ENCODE data around the gene TBC1D22B.
"Not testable (repeated sequence)": the region's sequence is repeated elsewhere in the genome, so short reads cannot be mapped to it uniquely, and the experiment has no call there.

TBC1D22B gene

DNA sequence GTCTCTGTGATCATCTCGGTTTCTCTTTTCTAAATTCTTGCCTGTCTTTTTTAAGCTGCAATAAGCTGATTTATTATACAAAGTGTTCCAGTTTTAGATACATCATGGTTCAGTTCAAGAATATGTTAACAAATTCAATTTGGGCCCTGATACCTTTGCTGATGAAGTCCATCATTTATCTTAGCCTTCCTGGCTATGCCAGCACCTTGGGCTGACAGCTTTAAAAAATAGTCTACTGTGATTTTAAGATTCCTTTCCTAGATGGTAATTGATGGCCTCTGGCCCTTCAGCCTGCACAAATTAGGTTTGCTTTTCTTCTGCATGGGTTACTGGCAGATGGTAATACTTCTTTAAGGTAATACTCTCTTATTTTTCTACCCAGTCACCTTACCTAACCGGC is 7.4 kb downstream of the TBC1D22B start:
- DNase-seq = no peak

DNA sequence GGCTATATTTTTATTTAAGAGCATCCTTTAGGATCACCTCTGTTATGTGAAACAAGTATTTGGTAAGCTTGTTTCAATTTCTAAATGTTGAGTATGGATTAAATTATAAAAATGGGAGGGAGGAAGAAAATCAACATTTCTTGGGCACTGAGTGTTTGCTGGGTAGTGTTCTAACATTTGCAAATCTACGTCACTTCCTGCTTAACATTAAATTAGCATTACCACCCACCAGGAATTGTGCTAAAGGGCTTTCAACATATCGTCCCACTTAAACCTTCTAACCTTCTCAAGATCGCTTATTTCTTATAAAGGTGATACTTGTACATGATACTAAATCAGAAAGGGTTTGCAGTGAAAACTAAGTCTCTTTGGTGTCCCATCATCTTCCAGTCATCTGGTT is 8.3 kb downstream of the TBC1D22B start:
- no peak for DNase-seq

DNA sequence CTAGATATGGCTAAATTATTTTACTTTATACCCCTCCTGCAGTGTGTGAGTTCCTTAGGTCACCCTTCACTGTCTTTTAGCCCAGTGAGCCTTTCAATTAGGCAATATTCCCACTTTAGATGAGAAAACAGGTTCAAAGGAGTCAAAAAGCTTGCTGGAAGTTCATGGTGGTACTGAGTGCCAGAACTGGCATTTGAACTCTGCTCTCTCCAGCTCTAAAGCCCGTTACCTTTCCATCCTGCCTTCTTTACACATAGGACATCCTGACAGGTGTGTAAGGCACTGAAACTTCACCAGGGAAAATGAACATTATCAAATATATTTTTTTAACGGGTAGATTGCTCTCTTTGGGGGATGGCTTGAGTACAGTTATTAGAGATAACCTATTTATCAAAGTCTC is 11.5 kb downstream of the TBC1D22B start:
- no peak for DNase-seq

DNA sequence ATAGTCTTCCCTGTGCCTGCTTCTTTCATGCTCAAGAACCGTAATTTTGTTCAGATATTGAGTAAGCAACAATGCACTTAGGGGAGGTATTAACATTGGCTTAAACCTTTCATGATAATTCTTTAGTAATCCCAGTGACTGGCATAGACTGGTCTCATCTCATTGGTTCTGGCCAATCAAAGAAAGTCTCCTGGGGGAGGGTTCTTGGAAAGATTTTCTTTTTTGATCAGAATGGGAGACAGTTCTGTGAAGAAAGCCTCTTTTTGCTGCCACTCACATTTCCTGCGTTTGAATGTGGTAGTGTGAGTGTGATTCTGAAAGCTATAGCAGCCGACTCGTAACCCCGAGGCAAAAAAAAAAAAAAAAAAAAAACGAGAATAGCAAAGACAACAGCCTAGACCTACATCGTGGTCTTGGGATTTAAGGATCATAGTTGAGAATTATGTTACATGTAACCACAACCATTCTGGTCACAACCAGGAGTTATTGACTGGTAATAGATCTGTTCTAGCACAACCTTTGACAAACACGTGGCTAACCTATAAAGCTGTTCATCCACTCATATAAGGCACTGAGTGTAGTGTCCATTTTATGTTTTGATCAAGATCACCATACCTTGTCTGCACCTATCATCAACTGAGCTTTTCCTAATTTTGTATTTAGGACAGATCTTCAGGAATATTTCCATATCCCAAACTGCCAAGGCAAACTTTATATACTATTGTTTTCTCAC is 15.4 kb downstream of the TBC1D22B start:
- no peak for DNase-seq

DNA sequence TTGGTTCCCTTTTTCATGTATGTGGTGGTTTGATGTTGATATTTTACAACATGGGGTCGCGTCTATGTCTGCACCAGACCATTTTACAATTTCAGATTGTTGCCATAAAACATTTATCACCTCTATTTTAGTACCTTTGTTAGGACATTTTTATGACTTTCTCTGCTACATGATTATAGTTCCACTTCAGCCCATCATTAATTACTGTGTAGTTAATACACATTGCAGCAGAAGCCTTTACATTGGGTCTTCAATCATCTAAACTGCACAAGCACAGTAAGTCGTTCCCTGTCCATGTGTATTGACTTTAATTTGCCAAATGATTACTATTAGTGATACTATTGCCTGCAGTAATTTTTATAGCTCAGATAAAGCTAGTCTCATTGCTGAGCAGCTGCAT is 16.1 kb downstream of the TBC1D22B start:
- no peak for DNase-seq

DNA sequence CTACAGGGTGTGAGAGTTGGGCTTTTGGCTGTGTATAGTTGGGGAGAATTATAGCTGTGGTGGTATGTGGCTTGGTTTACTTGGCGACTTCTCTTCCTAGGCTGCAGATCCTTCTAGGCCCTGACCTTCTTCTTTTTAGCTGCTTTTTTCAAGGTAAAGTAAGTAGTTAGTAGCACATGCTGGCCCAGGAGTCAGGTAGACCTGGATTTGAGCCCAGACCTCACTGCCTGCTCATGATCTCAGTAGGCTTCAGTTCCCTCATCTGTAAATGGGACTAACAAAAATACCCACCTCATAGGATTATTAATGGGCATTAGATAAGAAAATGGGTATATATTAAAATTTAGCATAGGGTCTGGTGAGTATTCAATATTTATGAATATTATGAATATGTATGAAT is 17.8 kb downstream of the TBC1D22B start:
- no peak for DNase-seq

DNA sequence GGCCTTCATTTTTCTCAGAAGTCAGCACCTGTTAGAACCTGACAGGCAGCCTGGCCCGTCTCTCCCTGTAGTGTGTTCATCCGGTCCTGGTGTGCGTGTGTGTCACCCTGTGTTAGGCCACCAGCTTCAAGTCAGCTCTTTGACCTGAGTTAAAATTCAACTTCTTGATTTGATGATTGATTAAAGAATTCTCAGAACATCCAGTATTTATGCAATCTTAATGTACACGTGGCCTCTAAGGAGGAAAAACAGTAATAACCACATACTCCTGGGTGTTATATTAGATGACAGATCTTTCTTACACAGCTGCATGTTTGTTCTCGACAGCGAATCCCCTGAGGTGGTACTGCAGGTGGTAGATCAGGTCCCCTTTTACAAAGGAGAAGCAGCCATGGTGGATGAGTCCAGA is 19.4 kb downstream of the TBC1D22B start:
- DNase-seq = no peak

DNA sequence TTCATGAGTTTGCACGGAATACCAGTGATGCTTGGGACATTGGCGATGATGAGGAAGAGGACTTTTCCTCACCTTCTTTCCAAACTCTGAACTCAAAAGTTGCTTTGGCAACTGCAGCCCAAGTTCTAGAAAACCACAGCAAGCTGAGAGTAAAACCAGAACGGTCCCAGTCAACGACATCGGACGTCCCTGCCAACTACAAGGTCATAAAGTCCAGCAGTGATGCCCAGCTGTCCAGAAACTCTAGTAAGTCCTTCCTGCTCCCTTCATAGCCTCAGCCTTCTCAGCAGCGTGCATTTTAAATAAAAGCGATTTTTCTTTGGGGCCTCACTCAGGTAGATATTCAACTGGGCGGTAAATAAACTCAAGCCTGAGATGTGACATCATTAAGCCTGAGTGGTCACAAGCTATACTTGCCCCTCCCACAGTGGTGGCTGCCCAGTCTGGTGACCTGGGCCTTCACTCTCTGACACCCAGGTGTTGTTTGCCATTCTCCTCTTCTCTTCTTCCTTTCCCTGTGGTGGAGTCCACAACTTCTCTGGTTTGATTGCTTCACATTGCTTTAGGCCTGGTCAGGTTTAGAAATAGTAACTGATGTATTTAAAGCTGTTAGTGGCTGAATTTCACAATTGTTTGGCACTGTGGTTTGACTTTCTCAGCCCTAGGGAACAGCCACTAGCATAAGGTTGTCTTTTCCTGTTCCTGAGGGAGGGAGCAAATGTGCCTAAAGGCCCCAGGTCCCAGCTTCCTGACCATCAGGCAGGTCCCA is 22.0 kb downstream of the TBC1D22B start:
- no peak for DNase-seq

DNA sequence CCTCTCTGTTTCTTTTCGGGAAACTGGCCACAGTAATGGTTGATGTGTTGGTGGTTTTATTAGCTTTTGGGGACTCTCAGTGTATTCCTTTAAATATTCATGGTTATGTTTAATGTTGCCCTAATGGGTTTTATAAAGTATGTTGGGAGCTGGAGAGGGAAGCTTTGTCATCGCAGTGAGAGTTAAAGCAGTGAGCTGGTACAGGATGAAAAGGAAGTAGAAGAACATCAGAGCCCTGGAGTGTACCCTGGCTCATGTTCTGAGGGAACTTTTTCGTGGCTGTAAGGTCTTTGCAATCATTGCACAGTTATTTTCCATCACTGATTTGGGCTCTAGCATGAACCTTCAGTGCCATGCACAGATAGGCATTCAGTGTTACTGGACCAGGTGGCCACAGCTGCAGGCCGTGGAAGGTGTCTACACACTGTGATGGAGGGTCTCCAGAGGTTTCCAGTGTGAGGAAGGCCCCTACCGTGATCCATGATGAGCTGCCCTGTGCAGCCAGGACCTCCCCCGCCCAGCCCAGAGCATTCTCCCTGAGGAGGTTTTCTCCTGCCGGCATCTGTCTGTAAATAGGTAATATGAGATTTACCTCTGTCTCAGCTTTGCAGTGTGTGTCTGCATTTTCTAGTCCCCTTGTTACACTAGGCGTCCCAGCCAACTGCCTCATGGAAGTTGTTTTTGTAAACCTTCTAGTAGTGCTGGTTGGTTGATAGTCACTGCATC is 22.8 kb downstream of the TBC1D22B start:
- no peak for DNase-seq

DNA sequence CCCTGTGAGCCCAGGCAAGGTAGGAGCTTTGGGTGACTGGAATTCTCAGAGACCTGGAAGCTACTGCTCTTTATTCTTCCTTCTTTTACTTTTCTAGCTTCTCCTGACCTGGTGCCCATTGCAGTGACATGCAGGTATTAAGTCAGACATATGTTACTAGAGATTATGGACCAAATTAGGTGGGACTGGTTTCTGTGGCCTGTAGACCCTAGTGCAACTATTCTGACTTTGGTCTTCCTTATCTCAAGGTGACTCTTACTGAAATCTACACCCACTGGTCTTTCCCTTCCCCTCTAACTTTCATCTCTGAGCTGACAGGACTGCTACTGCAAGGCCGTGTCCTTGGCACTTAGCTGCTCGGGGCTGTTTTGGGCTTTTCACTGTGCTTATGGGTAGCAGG is 24.8 kb downstream of the TBC1D22B start:
- DNase-seq = no peak

DNA sequence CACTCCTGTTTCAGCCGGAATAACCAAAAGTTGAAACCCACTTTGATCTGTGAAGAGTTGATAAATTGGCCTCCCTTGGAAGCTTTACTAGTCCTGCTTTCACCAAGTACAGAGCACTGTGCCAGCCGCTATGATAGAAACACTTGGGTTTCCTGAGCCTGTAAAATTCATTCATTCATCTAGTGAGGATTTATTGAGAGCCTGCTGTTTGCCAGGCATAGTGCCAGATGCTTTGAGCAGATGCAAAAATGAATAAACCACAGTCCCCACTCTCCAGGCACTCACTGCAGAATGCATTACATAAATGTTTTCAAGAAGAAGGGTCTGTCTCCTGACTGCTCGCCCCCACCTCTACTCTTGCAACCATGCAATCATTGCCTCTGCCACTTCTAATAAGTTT is 25.7 kb downstream of the TBC1D22B start:
- peak in 4 of 51 donors; percentile 17 to 42 (median 30) for DNase-seq

DNA sequence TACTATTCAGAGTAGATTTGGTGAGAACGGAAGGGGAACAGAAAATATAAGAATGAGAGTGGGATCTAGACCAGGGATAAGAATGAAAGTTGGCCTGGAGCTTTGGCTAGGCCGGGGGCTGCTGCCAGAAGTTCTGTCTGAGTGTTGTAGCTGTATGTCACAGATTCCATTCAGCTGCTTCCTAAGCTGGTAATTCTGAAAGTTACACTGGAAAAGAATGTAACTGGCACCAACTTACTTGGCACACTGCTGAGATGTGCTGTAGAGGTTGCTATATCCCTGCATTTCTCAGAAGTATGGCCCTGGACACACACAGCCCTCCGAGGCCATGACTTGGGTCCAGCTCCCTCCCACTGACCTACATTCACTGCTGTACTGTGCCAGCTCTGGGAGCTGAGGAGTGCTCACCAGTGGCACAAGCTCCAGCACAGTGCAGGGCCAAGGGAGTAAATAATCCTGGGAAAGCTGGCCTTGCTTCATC is 26.1 kb downstream of the TBC1D22B start:
- peak in 39 of 51 donors; percentile 2 to 78 (median 35) for DNase-seq

DNA sequence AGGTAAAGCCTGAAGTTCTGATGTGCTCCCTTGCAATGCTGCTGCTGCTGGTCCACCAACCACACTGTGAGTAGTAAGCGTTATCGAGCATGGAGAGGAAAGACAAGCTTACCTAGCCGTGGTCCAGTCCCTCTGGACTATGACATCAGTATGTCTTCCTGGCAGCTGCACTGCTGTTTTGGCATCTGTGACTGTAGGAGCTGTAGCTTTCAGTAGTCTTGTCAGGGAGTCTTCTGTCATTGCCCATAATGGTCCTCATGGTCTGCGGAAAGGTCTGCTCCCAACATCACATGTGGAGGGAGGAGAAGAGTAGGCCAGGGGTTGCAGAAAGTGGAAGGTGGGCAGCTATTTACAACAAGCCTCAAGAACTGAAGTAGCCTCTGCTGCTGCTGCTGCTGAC is 27.2 kb downstream of the TBC1D22B start:
- no peak for DNase-seq

DNA sequence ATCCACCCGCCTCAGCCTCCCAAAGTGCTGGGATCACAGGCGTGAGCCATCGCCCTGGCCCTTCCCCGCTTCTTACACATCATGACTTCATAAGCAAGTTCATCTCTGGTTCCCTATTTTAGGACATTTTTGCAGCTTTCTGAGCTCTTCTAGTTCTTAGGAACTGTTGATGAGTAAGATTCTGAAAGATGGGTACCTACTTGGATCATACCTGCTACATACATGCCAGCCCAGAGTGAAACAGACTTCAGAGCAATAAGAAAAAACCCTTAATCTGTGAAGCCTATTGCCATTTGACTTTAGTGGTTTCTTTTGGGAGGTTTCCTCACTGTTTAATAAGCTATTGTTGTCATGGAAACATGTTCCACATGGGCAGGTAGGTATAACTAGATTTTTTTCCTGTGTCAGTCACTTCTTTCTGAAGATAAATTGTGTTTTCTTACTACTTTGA is 28.3 kb downstream of the TBC1D22B start:
- no peak for DNase-seq

DNA sequence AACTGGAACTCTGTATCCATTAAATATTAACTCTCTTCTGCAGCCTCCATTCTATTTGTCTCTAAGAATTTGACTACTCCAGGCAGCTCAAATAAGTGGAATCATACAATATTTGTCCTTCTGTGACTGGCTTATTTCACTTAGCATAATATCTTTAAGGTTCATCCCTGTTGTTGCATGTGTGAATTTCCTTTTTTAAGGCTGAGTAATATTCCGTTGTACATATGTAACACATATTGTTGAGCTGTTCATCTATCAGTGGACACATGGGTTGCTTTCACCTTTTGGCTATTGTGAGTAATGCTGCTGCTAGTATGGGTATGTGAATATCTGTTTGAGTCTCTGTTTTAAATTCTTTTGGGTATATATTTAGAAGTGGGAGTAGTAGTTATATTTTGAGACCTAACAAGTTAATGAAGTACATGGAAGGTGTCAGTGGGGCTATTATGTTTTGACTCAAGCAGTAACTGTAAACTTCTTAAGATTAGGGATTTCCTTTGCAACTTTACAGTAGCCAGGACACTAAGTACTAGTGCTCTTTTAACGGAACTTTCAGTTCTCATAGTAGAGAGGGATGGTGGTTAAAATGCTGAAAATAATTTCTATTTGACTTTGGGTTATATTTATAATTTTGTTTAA is 30.1 kb downstream of the TBC1D22B start:
- no peak for DNase-seq

DNA sequence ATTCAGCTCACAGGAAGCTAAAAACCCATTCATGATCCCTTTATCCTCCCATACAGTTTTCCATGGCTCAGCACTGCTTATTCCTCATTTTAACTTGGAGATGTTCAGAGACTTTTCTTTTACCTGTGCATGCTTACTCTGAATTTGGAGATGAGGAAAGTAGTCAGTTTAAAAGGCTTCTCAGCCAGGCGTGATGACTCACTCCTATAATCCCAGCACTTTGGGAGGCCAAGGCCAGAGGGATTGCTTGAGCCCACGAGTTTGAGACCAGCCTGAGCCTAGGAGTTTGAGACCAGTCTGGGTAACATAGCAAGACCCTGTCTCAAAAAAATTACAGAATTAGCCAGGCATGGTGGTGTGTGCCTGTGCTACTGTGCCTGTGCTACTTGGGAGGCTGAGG is 30.7 kb downstream of the TBC1D22B start:
- no peak for DNase-seq

DNA sequence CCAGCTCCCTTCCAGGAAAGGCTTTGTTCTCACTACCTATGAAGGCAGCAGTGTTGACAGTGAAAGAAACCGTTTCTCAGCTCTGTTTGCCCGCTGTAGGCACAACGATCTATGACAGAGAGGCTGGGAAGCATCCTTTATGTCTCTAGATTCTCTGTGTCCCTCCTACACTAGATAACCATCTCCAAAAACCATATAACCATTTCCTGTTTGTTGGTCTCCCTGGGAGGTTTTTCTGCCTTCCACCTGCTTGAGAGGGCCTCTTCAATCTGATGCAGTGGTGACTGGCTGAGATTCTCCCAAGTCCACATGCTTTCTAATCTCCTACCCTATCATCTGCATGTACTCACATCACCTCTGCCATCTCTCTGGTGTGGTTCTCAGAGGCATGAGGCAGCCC is 32.4 kb downstream of the TBC1D22B start:
- no peak for DNase-seq

DNA sequence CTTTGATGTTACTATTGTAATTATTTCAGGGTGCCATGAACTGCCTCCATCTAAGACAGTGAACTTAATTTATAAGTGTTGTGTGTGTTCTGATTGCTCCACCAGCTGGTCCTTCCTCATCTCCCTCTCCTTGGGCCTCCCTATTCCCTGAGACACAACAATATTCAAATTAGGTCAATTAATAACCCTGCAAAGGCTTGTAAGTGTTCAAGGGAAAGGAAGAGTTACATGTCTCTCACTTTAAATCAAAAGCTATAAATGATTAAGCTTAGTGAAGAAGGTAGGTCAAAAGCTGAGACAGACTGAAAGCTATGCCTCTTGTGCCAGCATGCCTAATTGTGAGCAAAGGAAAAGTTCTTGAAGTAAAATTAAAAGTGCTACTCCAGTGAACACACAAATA is 35.9 kb downstream of the TBC1D22B start:
- no peak for DNase-seq

DNA sequence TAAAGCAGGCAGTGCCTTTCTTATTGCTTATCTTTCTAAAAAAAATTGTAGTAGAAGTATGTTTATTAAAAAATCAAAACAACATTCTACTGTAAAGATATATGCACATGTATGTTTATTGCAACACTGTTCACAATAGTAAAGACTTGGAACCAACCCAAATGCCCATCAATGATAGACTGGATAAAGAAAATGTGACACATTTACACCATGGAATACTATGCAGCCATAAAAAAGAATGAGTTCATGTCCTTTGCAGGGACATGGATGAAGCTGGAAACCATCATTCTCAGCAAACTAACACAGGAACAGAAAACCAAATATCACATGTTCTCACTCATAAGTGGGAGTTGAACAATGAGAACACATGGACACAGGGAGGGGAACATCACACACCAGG is 40.1 kb downstream of the TBC1D22B start:
- not testable (repeated sequence) for DNase-seq

DNA sequence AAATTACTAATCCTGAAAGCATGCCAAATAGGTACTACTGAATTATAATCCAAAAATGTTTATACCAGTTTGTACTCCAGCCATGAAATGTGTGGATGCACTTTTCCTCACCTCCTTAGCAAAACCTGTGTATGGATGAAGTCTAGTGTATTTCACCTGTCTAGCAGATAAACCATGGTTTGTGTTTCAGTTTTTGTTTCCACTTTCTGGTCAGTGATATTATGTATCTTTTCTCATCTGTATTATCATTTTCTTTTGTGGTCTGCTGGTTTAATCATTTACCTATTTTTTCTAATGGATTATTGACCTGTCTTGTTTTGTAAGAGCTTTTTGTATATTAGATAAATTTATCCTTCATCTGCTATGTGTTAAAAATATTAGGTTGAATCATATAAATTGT is 41.4 kb downstream of the TBC1D22B start:
- no peak for DNase-seq

DNA sequence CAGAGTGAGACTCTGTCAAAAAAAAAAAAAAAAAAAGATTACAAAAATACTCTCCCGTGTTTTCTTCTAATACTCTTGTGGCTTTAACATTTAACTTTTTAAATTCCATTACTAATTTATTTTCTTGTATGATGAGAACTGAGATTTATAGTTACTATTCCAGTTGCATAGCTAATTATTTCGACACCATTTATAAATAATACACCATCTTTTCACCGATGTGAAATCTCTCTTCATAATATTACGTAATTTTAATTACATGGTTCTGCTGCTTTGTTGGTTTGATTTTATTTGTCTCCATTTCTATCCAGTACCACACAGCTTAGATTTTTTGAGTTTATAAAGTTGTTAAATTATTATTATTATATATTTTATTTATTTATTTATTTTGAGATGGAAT is 42.4 kb downstream of the TBC1D22B start:
- DNase-seq = no peak

All from hypothalamus (tissue), 51 donors.